Left lobe of liver (tissue), 2 donors: ENCODE data around the gene DHPS. TPM values are rescaled to one million over a fixed set of nuclear protein-coding genes. Genes with fewer than 3 reads are reported as not detected.

Experiments used
- ATAC-seq: fragments of 200-7000 bp; cut with Tn5 transposase; one replicate; pipeline ENCODE4 v1.9.1; 2020; ENCODE audit warnings: mild to moderate bottlenecking, moderate library complexity
- DNase-seq: peaks from one replicate; pipeline ENCODE4 v3.0.0-alpha.2; 2020; ENCODE audit warnings: low spot score
- total RNA-seq: library from RNA; stranded (reverse); gene quantifications from one replicate; pipeline ENCODE4 v1.2.1, GENCODE V29; 2021
- donor health status: DM: no; HTN: no; CAD: no; lungs with moderate emphysema.
- donor health status: DM: no; HTN: yes; CAD: no.

Gene DHPS
- total RNA-seq, 1 donor from 2014 or later = 41.6 TPM

- no peak for ATAC-seq
- no peak for DNase-seq
Observed at GRCh38 chr19:12675940-12676339, 5.7 kb downstream of the DHPS start.

- ATAC-seq (no peak), DNase-seq (no peak)
Observed at GRCh38 chr19:12675399-12675798, 6.3 kb downstream of the DHPS start.

DNA sequence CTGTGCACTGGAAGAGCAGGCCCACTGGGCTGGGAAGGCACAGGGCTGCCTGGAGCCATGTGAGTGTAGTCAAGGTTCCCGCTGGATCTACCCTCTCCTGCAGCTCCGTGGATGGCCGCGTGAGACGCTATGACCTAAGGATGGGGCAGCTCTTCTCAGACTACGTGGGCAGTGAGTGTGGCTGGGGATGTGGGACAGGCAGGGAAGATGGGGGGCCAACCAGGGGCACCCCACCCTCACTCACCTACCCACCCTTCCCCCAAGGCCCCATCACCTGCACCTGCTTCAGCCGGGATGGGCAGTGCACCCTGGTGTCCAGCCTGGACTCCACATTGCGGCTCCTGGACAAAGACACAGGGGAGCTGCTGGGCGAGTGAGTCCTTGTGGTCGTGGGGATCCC, 8.9 kb downstream of the DHPS start:
- ATAC-seq (no peak), DNase-seq (no peak)

GRCh38 chr19:12670159-12670928, 11.3 kb downstream of the DHPS start:
- DNase-seq = no peak
- no peak for ATAC-seq

DNA sequence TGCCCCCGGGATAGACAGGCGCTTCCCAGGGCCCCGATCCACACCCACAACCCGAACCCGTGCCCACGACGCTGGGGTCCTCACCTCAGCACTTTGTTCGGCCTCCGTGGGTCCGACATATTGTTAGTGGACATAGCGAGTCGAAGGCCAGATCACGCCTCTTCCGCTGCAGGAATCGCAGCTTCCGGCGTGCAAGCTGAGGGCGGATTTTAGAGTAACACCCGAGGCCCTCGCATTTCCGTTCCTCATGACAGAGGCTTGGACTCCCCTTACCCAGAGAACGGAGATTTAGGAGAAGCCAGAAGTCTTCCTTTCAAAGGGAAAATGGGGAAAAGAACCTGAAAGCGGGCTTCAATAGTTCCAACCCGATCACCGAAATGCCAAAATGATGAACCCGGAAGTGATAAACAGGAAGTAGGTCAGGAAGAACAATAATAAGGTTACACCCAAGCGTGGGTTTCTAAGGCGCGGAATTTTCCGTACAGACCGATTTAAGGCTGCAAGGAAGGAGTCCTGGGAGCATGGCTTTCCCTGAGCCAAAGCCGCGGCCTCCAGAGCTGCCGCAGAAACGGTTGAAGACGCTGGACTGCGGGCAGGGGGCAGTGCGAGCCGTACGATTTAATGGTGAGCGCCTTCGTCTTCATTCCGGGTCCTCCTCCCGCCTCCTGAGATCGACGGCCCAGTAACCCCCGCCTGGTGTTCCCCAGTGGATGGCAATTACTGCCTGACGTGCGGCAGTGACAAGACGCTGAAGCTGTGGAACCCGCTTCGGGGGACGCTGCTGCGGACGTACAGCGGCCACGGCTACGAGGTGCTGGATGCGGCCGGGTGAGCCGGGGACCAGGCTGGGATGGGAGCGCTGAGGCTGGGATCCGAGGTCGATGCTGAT, 12.2 kb downstream of the DHPS start:
- DNase-seq = peak; percentile 85

DNA sequence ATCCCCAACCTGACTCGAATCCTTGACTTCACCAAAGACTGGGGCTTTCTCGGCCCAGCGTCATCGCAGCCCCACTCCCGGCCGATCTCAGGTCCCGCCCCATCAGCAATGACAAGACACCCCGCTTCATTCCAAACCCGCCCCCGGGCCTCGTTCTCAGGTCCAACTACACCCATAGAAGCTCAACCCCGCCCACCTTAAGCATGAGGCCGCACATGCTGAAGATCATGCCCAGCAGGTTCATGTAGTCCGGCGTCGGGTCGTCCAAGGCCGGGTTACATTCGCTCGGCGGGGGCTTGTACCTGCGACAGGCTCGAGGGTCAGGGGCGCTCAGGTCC, 12.8 kb downstream of the DHPS start:
- DNase-seq (no peak), ATAC-seq (peak; percentile 14)

More for the DNA sequence above, 12.2 kb downstream of the DHPS start:
- ATAC-seq = peak; percentile 75

GRCh38 chr19:12668346-12668745, 13.3 kb downstream of the DHPS start:
- ATAC-seq (no peak), DNase-seq (no peak)

- DNase-seq (no peak), ATAC-seq (no peak)
Observed at GRCh38 chr19:12667731-12668302, 13.9 kb downstream of the DHPS start.

- ATAC-seq = peak; percentile 82
- peak; percentile 79 for DNase-seq
Observed at GRCh38 chr19:12666265-12667048, 15.2 kb downstream of the DHPS start, which contains the start of the genes MAN2B1 and WDR83. TSS of gene MAN2B1 (minus strand) at chr19:12666742. CDS start at chr19:12666701, 41 bp downstream. TSS of gene WDR83 (plus strand) at chr19:12666807. CDS start at chr19:12669791, 2,984 bp downstream.

- ATAC-seq = no peak
- no peak for DNase-seq
Observed at GRCh38 chr19:12665671-12666264, 15.9 kb downstream of the DHPS start.

- ATAC-seq = no peak
- DNase-seq = no peak
Observed at GRCh38 chr19:12665281-12665573, 16.5 kb downstream of the DHPS start.

DNA sequence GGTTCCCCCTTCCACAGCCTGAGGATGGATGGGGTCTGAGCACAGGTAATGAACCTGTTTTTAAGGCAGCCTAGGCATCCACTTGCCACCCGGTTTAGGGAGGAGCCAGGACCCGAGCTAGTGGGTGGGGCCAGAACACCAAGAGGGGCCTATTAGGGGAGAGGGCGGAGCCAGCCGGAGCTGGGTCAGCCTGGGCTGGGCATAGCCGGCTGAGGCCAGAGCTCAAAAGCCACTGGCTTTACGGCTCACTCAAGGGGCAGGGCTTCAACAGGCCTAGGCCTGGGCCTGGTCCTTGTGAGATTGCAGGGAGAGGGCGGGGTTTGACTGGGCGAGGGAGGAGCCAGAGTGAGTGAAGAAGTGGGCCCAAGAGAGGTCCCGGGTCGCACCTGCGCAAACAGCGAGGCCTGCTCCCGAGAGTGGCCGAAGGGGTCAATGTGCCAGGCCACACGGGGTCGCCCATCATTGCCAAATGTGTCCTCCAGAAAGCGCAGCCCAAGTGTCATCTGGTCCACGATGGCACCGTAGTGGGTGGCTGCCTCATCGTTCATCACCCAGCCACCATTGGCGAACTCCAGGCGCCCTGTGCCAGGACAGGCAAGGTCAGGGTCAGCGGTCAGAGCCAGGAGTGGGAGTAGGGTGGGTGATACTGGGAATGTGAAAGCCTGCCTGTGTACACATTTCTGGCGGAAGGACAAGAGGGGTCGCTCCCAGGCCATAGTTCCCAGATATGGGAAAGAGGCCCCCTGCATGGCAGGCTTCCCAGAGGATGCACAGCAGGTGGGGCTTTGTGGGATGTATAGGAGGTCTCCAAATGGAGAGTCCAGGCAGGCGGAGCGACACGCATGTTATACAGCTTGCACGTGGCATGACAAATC, 17.0 kb downstream of the DHPS start:
- ATAC-seq (no peak), DNase-seq (no peak)

- ATAC-seq = no peak
- no peak for DNase-seq
Observed at GRCh38 chr19:12660980-12661379, 20.7 kb downstream of the DHPS start.

DNA sequence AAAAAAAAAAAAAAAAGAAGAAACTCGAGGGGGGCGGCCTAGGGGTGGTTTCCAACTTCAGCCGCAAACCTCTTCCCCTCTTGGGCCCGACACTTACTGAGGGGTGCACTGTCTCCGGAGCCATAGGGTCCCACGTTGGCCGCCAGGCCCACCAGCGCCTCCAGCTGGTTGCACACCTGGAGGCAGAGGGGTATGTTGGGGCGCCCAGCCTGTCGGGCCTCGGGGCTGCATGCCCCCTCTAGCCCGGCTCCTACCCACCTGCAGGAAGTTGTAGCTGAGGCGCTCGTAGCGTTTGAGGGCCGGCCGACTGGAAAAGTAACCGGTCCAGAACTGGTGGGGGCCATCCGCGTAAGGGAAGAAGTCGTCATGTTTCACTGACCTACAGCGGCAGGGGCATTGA, 23.7 kb downstream of the DHPS start:
- DNase-seq = no peak
- ATAC-seq = no peak

DNA sequence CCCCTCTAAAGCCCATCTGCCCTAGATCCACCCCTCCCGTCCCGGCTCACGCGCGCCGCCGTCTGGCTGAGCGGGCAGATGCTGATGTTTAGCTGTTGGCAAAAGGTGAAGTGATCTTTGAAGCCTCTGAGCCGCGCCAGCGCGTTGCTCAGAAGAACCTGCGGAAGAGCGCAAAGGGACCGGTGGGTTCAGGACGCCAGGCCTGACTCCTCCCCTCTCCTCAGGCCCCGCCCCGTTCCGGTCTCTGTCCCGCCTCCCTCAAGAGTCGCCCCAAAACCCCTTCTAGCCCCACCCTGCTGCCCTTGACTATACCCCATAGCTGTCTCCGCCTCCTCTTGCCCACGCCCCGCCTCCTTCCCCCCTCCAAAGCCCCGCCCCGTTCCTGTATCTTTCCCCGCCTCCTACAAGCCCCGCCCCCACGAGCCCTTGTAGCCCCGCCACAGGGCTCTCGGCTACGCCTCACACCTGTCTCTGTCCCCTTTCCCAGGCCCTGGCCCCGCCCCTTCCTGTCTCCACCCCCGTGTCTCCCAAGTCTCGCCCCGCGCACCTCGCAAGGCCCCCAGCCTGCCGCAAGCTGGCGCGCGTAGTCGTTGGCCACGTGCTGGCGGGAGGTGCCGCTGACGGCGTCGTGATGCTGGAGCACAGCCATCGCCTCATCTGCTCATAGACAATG, 24.6 kb downstream of the DHPS start:
- DNase-seq (no peak), ATAC-seq (no peak)

GRCh38 chr19:12655546-12655945, 26.1 kb downstream of the DHPS start:
- DNase-seq (no peak), ATAC-seq (no peak)

DNA sequence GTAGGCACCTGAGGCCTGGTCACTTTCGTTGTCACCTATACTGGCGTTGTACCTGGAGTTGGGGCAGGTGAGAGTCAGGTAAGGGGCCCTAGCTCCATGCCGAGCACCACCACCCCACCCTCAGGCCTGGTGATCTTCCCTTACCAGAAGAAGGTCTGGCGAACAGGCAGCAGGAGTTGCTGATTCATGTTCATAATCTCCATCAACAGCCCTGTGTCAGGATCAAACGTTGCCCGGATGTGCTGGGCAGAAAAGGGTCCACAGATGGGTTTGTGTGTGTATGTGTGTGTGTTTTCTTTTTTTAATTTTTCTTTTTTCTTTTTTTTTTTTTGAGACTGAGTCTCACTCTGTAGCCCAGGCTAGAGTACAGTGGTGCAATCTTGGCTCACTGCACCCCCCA, 29.5 kb downstream of the DHPS start:
- DNase-seq (no peak), ATAC-seq (no peak)

DNA sequence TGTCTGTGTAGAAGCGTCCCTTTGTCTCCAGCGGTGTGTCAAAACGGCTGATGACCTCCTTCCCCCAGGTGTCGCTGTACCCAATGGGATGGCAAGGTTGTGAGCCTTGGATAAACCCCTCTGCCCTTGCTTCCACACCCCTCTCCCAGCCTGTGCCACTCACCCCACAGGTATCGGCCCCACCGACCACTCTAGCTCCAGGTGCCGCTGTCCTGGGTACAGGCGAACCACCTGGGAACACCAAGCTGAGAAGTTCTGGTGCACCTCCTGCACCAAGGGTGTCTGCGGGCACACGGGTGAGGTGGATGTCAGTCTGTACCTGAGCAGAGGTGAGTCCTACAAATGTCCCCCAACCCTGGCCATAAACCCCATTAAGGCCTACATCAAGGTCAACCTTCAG, 31.7 kb downstream of the DHPS start:
- no peak for DNase-seq
- no peak for ATAC-seq

DNA sequence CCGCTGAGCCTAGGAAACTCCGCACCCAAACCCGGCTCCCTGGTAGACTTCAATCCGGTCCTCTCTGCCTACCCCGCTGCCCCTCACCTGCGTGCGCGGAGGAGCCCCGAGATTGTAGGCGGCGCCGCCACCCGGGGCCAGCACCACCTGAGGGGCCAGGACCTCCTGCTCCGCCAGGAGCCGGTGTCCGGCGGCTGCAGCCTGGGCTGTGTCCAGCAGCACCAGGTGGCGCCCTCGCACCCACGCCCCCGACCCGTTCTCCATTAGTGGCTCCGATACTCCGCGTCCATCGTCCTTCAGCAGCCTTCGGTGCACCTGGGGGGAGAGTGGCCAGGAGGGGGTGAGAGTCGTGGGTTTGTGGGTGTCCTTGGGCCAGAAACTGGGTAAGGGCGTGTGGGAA, 33.6 kb downstream of the DHPS start:
- ATAC-seq = peak; percentile 41
- DNase-seq = no peak
